GM21717 (cell line): Measurements from ENCODE around the gene FBLN2.

Source experiments
- ATAC-seq: cut with Tn5 transposase; IDR thresholded peaks from one replicate; pipeline ENCODE4 v1.9.1; 2021; ENCODE audit warnings: mild to moderate bottlenecking, moderate library complexity; ENCODE audit not compliant: unreplicated experiment

The FBLN2 gene

DNA sequence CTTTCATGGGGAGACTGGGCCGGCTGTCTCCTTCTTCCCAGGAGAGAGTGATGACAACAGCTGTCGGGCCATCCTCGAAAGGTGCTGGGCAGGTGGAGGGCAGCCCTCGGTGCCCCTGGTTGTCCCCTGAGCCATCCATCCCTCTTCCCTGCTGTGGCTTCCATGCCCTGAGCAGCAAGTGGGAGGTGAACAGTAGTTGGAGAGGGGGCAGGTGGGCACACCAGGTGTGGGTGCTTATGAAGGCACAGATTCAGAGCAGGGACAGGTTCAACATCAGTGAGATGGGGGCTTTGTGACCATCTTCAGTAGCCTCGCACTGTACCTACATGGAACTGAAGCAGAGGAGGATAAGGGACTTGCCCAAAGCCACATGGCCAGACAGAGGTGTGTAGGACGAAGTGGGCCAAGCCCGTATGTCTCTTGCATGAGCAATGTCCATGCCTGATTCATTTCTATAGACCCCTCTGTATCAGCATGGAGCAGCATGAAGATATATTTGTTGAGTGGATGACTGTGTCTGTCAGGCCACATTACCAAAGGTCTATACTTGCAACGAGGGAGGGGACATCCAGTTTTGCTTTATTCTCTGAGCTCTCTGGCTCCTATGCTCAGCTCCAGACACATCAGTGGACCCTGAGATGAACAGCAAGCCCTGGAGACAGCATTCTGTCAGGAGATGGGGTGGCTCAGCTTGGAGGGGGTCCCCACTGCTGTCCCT is 107.8 kb downstream of the FBLN2 start:
- ATAC-seq, result no peak

DNA sequence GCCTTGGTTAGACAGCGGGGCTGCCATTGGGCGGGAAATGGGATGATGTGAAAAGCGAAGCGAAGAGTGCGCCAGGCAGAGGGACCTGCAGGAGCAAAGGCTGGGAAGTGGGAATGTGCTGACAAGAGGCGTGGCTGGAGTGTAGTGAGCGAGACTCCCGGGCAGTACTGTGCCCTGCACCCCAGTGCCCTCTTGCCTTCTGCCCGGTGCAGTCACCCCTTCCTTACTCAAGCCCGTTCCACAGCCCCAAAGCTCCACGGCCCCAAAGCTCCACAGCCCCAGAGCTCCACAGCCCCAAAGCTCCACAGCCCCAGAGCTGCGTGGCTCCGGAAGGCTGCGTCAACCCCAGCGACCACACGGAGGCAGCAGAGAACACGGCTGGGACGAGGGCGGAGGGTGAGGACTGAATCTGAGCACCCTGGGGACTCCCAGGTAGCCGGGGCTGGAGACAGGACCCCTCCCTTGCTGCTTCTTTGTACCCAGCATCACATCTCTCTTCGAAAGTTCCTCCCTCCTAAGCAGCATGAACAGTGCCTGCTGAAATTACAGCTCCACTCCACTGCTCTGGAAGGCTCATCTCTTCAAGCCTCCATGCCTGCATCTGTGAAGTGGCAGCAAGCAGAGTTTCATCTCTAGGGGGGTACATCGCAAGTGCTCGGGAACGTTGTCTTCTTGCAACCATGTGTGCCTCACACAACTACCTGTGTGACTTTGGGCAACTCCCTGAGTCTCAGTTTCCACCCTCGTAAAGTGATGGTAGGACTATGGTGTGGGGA is 108.9 kb downstream of the FBLN2 start:
- peak; percentile 72 for ATAC-seq

DNA sequence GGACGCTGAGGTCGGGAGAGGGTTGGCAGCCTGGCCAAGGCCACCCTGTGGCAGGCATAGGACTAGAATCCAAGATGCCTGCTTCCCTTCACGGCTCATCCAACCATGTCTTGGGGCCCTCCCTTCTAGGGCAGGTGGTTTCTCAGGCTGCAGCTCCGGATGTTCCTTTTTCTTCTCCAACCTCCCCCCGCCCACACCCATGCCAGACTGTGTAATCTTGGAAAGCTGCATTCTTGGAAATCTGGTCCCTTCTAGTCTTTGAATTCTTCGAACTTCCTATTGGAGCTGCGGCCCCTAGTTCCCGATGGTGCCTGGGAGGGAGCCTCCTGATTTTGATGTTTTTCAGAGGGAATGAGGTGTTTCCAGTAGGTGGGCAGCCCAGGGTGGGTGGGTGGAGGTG is 109.8 kb downstream of the FBLN2 start:
- no peak for ATAC-seq

DNA sequence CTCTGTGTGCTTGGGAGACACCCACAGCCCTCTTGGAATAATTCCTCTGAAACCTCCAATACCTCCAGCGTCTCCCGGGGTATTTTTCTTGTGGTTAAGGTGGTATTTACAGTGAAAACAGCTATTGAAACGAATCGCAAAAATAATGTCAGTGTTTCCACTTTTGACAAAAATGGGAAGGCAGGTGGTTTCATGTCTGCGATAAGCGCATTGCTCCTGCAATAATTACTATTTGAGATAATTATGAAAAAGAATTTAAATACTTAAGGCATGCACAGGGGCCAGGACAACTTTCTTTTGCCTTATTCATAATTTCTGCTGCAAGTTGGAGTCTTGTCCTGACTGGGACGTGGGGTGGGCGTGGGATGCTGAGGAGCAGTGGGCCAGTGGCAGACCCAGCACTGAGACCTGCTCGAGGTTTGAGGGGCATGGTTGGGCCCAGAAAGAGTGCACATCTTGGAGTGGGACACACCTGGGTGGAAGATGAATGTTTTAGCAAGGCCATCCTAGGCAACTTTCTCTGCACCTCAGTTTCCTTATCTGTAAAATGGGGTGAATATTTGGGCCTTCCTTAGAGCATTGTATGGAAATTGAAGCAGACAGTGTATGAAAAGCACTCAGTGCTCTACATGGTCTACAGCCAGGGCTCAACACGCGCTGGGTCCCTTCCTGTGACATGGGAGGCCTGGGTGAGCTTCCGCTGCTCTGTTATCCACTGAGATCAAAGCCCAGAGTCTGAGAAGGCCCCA is 110.5 kb downstream of the FBLN2 start:
- no peak for ATAC-seq

DNA sequence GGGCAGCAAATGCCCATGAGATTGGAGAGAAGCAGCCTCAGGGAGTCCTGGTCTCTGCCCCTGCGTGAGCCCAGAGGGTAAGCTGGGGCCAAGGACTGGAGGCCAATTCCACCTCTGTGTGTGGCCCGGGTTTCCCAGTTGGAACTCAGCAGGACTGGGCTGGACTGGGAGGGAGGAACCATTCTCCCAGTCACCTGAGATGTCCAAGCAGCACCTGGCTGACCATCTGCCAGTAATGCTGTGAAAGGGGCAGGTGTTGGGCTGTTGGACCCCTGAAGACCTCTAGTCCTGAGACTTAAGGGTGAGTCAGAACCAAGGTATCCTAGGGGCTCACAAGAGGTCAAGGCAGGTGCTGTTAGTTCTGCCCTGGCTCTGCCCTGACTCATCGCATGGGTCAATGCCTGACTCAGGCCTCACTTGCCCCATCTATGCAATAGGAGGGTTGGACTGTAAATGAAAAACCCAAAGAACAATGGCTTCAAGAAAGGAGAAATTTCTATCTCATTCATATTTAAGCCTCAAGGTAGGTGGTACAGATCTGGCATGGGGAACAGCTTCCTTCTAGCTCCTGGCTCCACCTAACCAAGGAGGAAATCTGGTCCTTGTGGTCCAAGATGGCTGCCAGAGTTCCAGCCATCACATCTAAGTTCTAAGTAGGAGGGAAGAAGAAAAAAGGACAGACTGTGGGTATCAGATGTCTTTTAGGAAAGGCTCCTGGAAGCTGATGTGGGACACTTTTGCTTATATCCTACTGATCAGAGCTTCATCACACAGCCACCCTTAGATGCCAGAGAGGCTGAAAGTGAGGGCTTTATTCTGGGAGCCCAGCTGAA is 111.3 kb downstream of the FBLN2 start:
- no peak for ATAC-seq

- no peak for ATAC-seq
Observed at GRCh38 chr3:13661121-13661520, 112.2 kb downstream of the FBLN2 start.

DNA sequence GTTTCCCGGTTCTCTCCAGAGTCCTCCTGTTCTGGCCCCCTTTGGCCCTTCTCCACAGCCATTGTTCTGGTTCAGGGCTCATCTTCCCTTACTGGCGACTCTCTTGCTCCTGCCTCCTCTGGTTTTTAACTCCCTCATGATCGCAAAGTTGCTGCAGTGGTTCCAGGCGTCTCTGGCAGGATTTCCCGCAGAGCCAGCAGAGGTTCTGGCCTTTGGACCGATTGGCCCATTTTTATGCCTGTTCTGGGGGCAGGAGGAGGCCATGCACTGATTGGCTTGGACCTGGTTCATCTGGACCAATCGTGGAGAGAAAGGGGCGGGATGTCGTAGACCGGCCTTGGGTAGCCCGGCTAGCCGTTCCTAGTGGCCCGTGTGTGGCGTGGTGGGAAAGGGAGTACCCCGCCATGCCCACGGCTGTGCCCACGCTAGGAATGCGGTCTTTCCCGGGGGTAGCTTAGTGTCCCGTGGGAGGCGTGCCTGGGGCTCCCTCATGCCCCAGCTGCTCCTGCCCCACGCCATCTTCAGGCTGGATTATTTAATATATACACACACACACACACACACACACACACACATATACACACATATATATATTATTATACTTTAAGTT is 113.4 kb downstream of the FBLN2 start:
- no peak for ATAC-seq

GRCh38 chr3:13663781-13664535 is 115.0 kb downstream of the FBLN2 start:
- ATAC-seq, result no peak

DNA sequence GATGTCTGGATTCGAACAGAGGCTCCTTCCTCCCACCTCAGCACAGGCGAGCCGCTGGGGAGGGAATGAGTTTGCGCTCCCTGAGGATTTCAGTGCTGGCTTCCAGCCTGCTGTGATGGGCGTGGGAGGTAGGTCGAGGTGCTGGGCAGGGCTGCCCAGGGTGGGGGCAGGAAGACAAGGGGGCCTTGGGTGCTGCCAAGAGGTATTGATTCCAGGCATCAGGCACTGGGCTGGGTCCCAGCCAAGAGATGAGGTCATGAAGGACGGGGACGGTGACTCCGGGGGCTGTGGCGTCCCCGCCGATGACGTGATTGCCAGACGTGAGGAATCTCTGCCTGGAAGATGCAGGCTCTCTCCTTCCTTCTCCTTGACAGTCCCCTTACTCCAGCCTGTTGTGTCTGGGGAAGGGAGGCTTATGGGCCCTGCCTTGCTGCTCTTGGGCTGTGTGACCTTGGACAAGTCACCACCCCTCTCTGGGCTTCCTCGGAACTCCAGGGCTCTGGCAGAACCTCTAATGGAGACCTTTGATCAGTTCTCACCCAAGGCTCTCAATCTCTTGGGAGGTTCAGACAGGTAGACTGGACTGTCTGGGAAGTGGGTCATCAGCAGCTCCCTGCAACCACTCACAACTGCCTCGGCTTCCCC is 116.8 kb downstream of the FBLN2 start:
- ATAC-seq, result no peak

DNA sequence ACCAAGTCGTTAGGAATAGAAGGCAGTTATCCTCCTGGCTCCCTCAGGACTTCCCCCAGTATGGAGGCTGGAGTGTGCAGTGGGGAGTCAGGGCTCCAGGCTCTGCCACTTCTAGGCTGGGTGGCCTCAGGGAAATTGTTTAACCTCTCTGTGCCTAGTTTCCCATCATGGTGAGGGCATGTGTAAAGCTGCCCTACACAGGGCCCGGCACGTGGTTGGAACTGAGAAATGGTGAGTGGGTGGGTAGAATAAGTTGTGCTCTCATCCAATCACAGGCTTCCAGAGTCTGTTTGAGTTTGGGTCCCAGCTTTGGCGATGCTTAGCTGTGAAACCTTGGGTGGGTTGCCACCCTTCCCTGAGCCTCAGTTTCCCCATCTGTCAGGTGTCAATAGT is 117.3 kb downstream of the FBLN2 start:
- ATAC-seq, result no peak

GRCh38 chr3:13666781-13667709 is 118.1 kb downstream of the FBLN2 start:
- ATAC-seq, result no peak

DNA sequence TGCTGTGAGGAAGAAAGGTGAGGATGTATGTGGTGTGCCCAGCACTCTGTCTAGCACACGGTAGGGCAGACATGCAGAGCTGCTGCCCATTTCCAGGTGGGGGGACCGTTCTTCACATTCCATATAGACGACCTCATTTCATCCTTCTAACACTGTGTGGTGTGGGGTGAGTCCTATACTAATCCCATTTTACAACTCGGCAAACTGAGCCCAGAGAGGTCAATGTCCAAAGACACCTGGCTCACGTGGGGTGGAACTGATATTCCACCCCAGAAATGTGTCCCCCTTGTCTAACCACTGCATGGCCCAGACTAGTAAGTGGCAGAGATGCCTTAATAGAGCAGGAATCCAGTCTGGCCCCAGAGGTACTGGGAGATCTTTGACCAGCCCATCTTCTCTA is 119.2 kb downstream of the FBLN2 start:
- ATAC-seq, result no peak

DNA sequence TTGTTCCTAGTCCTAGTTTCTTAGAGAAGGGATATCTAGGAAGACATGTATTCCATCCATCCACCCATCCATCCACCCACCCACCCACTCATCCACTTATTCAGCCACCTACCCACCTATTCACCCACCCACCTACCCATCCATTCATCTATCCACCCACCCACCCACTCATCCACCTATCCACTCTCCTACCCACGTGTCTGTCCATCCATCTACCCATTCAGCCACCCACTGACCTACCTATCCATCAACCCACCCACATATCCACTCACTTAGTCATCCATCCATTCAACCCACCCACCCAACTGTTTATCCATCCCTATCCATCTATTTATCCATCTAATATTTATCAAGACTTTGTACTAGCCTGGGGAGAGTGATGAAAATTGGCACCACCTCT is 120.5 kb downstream of the FBLN2 start:
- no peak for ATAC-seq

- ATAC-seq, result no peak
Observed at GRCh38 chr3:13670292-13670691, 121.4 kb downstream of the FBLN2 start.

GRCh38 chr3:13671482-13672233 is 122.7 kb downstream of the FBLN2 start:
- no peak for ATAC-seq

- no peak for ATAC-seq
Observed at GRCh38 chr3:13673207-13673606, 124.3 kb downstream of the FBLN2 start.

DNA sequence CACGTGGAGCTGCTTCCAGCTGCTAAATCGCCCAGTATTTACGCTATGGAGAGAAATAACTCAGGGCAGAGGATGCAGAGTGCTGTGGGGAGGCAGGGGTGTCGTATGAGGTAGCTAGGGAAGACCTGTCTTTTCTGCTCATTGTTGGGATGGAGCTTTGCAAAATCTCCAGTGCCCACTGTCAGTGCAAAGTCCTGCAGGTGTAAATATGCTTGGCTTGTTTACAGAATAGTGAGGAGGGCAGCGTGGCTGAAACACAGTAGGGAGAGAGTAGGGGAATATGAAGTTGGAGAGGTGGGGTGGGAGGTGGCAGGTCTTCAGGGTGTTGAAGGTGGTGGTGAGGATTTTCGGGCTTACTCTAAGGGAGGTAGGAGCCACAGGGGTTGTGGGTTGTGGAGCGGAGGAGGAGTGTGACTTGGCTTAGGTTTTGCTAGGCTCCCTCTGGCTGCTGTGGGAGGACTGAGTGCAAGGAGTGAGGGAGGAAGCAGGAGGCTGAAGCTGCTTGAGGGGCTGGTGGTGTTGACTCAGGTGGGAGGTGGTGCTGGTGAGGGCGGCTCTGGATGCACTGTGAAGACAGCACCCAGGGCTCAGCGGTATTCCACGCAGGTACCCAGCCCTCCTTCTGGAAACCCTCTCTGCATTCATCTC is 125.7 kb downstream of the FBLN2 start:
- no peak for ATAC-seq
